Uterus (tissue), 4 donors: ENCODE measurements around the gene BCAS4. TPM values are rescaled to one million over a fixed set of nuclear protein-coding genes. Genes with fewer than 3 reads are reported as not detected.

Experiments
- DNase-seq, 2 donors: peaks; one replicate each; pipeline ENCODE4 v3.0.0-alpha.2; 2019 to 2020
- H3K27ac ChIP-seq, 2 donors: fragments of 200-600 bp; sonication (generic); 1 replicate in 1 of 2; 2 replicates in 1 of 2; pipeline ENCODE4 v1.5.1; 2016 to 2018
- H3K27me3 ChIP-seq, 2 donors: fragments of 200-600 bp; sonication (generic); one replicate each; pipeline ENCODE4 v1.5.1; 2018 to 2019; ENCODE audit warnings: control low read depth in 1 of 2
- H3K36me3 ChIP-seq, 2 donors: fragments of 200-600 bp; sonication (generic); one replicate each; pipeline ENCODE4 v1.5.1; 2019; ENCODE audit warnings: control low read depth in 1 of 2
- H3K4me1 ChIP-seq, 2 donors: fragments of 200-600 bp; sonication (generic); one replicate each; pipeline ENCODE4 v1.5.1; 2018 to 2019; ENCODE audit warnings: control low read depth in 1 of 2
- H3K4me3 ChIP-seq, 2 donors: fragments of 200-600 bp; sonication (generic); 1 replicate in 1 of 2; 2 replicates in 1 of 2; pipeline ENCODE4 v1.5.1; 2018 to 2019; ENCODE audit warnings: mild to moderate bottlenecking in 1 of 2
- H3K9me3 ChIP-seq, 2 donors: fragments of 200-600 bp; sonication (generic); one replicate each; pipeline ENCODE4 v1.5.1; 2019; ENCODE audit warnings: control low read depth in 1 of 2
- CTCF ChIP-seq, 4 experiments: fragments of 200-600 bp in 2 of 4; fragments of 450-650 bp in 2 of 4; sonication (generic) in 2 of 4; IDR thresholded peaks; one replicate each; pipeline ENCODE4 v1.5.1; 2016 to 2019; ENCODE audit warnings: antibody characterized with exemption in 4 of 4, mild to moderate bottlenecking in 2 of 4, moderate library complexity in 1 of 4
- POLR2A ChIP-seq, 2 donors: fragments of 450-650 bp; IDR thresholded peaks; one replicate each; pipeline ENCODE4 v1.6.1; 2016; ENCODE audit warnings: antibody characterized with exemption in 2 of 2, mild to moderate bottlenecking in 1 of 2, moderate library complexity in 1 of 2
- intact Hi-C: fragments of 100-400 bp; cut with DNase I; formaldehyde crosslinking; loops from one replicate; pipeline ENCODE4 v1.15.1; 2023; ENCODE audit warnings: low total_unique reads
- total RNA-seq, 4 donors: library from RNA; depleted of rRNA in 3 of 4; stranded (reverse); fragments of >200 nt in 3 of 4; gene quantifications; one replicate each; pipeline versions ENCODE4 v1.1.0 to v1.2.4, GENCODE V29; 2014 to 2023
- donor health status: DM: yes; HTN: yes; CAD: no.

Gene BCAS4
- total RNA-seq, 4 donors from 2014 or later = under 0.01 to 9.1 (median 3.5) TPM; not detected in 1

- Histone ChIP-seq H3K27me3 (no peaks in the 10 kb centered on the region), H3K27ac (no peak overlapping the region), H3K4me1 (no peaks in the 10 kb centered on the region), H3K4me3 (no peak overlapping the region), H3K9me3 (no peaks in the 10 kb centered on the region), H3K36me3 (no peaks in the 10 kb centered on the region)
- no peak for DNase-seq
- intact Hi-C loops = no loop called here
- no peak for TF ChIP-seq POLR2A (IDR thresholded peaks at IDR 0.05)
- no peak for TF ChIP-seq CTCF (IDR thresholded peaks at IDR 0.05)
Observed at GRCh38 chr20:50821257-50821921, 26.5 kb downstream of the BCAS4 start.

- intact Hi-C loops = no loop called here
- Histone ChIP-seq H3K27me3 (no peaks in the 10 kb centered on the region), H3K4me1 (no peaks in the 10 kb centered on the region), H3K36me3 (no peaks in the 10 kb centered on the region), H3K27ac (no peak overlapping the region), H3K4me3 (no peak overlapping the region), H3K9me3 (no peaks in the 10 kb centered on the region)
- no peak for TF ChIP-seq CTCF (IDR thresholded peaks at IDR 0.05)
- TF ChIP-seq POLR2A (IDR thresholded peaks at IDR 0.05) = no peak
- DNase-seq = no peak
Observed at GRCh38 chr20:50821994-50822393, 27.1 kb downstream of the BCAS4 start.

- TF ChIP-seq POLR2A (IDR thresholded peaks at IDR 0.05) (no peak), CTCF (IDR thresholded peaks at IDR 0.05) (no peak)
- Histone ChIP-seq H3K4me3 (no peak overlapping the region), H3K9me3 (no peaks in the 10 kb centered on the region), H3K4me1 (no peaks in the 10 kb centered on the region), H3K36me3 (no peaks in the 10 kb centered on the region), H3K27me3 (no peaks in the 10 kb centered on the region), H3K27ac (no peak overlapping the region)
- intact Hi-C loops = no loop called here
- DNase-seq = no peak
Observed at GRCh38 chr20:50823319-50823718, 28.5 kb downstream of the BCAS4 start.

- no peak for TF ChIP-seq CTCF (IDR thresholded peaks at IDR 0.05)
- no peak for TF ChIP-seq POLR2A (IDR thresholded peaks at IDR 0.05)
- intact Hi-C loops = no loop called here
- Histone ChIP-seq H3K4me1 (no peaks in the 10 kb centered on the region), H3K27me3 (no peaks in the 10 kb centered on the region), H3K36me3 (no peaks in the 10 kb centered on the region), H3K9me3 (no peaks in the 10 kb centered on the region), H3K27ac (no peak overlapping the region), H3K4me3 (no peak overlapping the region)
- peak; percentile 26 to 62 for DNase-seq
Observed at GRCh38 chr20:50824137-50824536, 29.3 kb downstream of the BCAS4 start.

GRCh38 chr20:50826121-50826520 lies 31.3 kb downstream of the BCAS4 start:
- Histone ChIP-seq H3K4me3 (no peak overlapping the region), H3K27ac (no peak overlapping the region), H3K4me1 (no peaks in the 10 kb centered on the region), H3K27me3 (no peaks in the 10 kb centered on the region), H3K36me3 (no peaks in the 10 kb centered on the region), H3K9me3 (no peaks in the 10 kb centered on the region)
- DNase-seq = no peak
- no peak for TF ChIP-seq CTCF (IDR thresholded peaks at IDR 0.05)
- TF ChIP-seq POLR2A (IDR thresholded peaks at IDR 0.05) = no peak
- intact Hi-C loops = no loop called here
